HEK293T (cell line): Measurements from ENCODE around the gene VPS16.

Source experiments
- CTCF ChIA-PET: fragments of 350-600 bp; formaldehyde crosslinking; extraction: SDS; loops from one replicate; lab custom pipeline; 2021; ENCODE audit warnings: antibody characterized with exemption, inconsistent platforms; lab: Yijun Ruan, JAX
- POLR2A ChIA-PET: fragments of 350-600 bp; formaldehyde crosslinking; extraction: SDS; loops from one replicate; lab custom pipeline; 2020; ENCODE audit warnings: antibody characterized with exemption, inconsistent platforms; lab: Yijun Ruan, JAX
- DNase-seq: peaks from one replicate; pipeline ENCODE4 v3.0.0; 2012; ENCODE audit warnings: mixed read lengths; ENCODE audit errors: extremely low spot score
- ARNT ChIP-seq: fragments of 450-650 bp; IDR thresholded peaks from 2 replicates; pipeline ENCODE4 v1.6.1; 2017; ENCODE audit warnings: mild to moderate bottlenecking
- BHLHE40 ChIP-seq: fragments of 450-650 bp; IDR thresholded peaks from 2 replicates; pipeline ENCODE4 v1.6.1; 2016; ENCODE audit warnings: mild to moderate bottlenecking, moderate library complexity, borderline replicate concordance
- CTBP1 ChIP-seq: fragments of 450-650 bp; IDR thresholded peaks from 2 replicates; pipeline ENCODE4 v1.6.1; 2016; ENCODE audit warnings: borderline replicate concordance
- ELF4 ChIP-seq: fragments of 450-650 bp; IDR thresholded peaks from 2 replicates; pipeline ENCODE4 v1.6.1; 2017; ENCODE audit warnings: antibody characterized with exemption
- FOXA1 ChIP-seq: fragments of 450-650 bp; IDR thresholded peaks from 2 replicates; pipeline ENCODE4 v1.6.1; 2016; ENCODE audit warnings: mild to moderate bottlenecking
- FOXK2 ChIP-seq: fragments of 450-650 bp; IDR thresholded peaks from 2 replicates; pipeline ENCODE4 v1.6.1; 2016; ENCODE audit warnings: mild to moderate bottlenecking
- FOXM1 ChIP-seq: fragments of 450-650 bp; IDR thresholded peaks from 2 replicates; pipeline ENCODE4 v1.6.1; 2017; ENCODE audit warnings: mild to moderate bottlenecking, borderline replicate concordance
- HDGF ChIP-seq: fragments of 450-650 bp; IDR thresholded peaks from 2 replicates; pipeline ENCODE4 v1.6.1; 2017; ENCODE audit warnings: antibody characterized with exemption, borderline replicate concordance
- L3MBTL2 ChIP-seq: fragments of 450-650 bp; conservative IDR thresholded peaks from 2 replicates; pipeline ENCODE4 v1.6.1; 2016; ENCODE audit warnings: mild to moderate bottlenecking
- LEF1 ChIP-seq: fragments of 450-650 bp; IDR thresholded peaks from 2 replicates; pipeline ENCODE4 v1.6.1; 2017; ENCODE audit warnings: mild to moderate bottlenecking, borderline replicate concordance
- NFRKB ChIP-seq: fragments of 450-650 bp; IDR thresholded peaks from 2 replicates; pipeline ENCODE4 v1.6.1; 2016; ENCODE audit warnings: mild to moderate bottlenecking, moderate library complexity
- SP1 ChIP-seq: fragments of 450-650 bp; IDR thresholded peaks from 2 replicates; pipeline ENCODE4 v1.6.1; 2017
- SUZ12 ChIP-seq: fragments of 450-650 bp; IDR thresholded peaks from 2 replicates; pipeline ENCODE4 v1.6.1; 2016; ENCODE audit warnings: mild to moderate bottlenecking
- TARDBP ChIP-seq: fragments of 450-650 bp; IDR thresholded peaks from 2 replicates; pipeline ENCODE4 v1.6.1; 2016
- ZNF384 ChIP-seq: fragments of 450-650 bp; IDR thresholded peaks from 2 replicates; pipeline ENCODE4 v1.6.1; 2016
- TF ChIP-seq, protein P1 (sequence below): fragments of 450-650 bp; IDR thresholded peaks from 2 replicates; pipeline ENCODE4 v1.6.1; 2016

Gene VPS16

DNA sequence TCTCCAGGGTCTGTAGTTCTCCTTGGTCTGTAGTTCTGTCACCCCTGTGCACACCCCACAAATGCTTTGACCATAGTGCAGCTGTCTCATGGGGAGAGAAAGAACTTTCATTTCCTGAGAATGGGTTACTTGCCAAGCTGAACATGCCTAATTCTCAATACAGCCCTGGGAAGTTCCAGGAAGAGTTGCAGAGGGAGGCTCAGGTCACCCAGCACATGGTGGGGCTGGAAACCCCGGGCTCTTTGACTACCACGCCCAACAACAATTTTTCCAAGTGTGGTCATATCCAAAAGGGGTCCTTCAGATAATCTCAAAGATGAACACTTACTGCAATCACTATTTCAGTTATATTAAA is 30.5 kb downstream of the VPS16 start:
- ChIA-PET POLR2A (interaction anchor here (0.6 kb wide), 1 partner anchor 636 kb away, joined by 3 read pairs; no protein-coding TSS in a partner anchor), CTCF (no interaction called here)
- no peak for TF ChIP-seq FOXA1
- DNase-seq = no peak

DNA sequence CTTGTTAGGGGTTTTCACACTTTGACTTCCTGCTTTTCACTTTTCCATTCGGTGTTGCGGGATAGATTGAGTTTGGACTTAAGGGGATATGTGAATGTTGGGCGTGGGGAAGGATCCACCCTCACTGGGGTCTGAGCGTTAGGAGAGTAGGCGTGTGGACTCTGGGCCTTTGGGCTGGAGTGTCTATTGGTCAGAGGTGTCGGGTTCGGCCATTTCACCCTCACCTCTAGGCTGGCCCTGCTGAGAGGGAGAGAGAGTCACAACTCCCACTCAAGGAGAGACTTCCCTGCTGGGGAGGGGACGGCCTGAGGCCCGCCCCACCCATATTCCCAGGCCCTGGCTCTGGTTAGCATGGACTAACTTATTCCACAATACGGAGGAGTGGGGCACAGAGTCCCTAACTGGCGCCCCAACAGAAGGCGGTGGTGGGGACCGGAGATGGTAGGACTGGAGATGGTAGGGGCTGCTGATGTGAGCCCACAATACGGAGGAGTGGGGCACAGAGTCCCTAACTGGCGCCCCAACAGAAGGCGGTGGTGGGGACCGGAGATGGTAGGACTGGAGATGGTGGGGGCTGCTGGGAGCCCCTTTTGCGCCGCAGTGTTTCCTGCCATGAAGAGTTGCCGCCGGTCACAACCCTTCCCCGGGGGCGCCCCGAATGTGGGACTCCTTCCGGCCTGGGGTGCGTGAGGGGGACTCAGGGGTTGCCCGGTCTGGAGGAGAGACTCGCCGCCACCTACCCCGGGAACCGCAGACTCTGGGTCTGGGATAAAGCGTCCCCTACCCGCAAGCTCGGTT is 31.3 kb downstream of the VPS16 start:
- POLR2A ChIA-PET = interaction anchor here (0.6 to 1.5 kb wide), 2 partner anchors 16 to 637 kb away, joined by 3 to 4 read pairs; no protein-coding TSS in a partner anchor
- no peak for DNase-seq
- TF ChIP-seq, protein P1, sequence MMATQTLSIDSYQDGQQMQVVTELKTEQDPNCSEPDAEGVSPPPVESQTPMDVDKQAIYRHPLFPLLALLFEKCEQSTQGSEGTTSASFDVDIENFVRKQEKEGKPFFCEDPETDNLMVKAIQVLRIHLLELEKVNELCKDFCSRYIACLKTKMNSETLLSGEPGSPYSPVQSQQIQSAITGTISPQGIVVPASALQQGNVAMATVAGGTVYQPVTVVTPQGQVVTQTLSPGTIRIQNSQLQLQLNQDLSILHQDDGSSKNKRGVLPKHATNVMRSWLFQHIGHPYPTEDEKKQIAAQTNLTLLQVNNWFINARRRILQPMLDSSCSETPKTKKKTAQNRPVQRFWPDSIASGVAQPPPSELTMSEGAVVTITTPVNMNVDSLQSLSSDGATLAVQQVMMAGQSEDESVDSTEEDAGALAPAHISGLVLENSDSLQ = no peak
- TF ChIP-seq ZNF384 = no peak
- TF ChIP-seq NFRKB = no peak
- no peak for TF ChIP-seq FOXA1
- no peak for TF ChIP-seq TARDBP
- no peak for TF ChIP-seq ELF4
- no peak for TF ChIP-seq BHLHE40
- no peak for TF ChIP-seq HDGF
- CTCF ChIA-PET = interaction anchor here (0.6 to 0.9 kb wide), 2 partner anchors 29 to 57 kb away, joined by 3 read pairs; partner anchors contain the start of gene C20orf141

DNA sequence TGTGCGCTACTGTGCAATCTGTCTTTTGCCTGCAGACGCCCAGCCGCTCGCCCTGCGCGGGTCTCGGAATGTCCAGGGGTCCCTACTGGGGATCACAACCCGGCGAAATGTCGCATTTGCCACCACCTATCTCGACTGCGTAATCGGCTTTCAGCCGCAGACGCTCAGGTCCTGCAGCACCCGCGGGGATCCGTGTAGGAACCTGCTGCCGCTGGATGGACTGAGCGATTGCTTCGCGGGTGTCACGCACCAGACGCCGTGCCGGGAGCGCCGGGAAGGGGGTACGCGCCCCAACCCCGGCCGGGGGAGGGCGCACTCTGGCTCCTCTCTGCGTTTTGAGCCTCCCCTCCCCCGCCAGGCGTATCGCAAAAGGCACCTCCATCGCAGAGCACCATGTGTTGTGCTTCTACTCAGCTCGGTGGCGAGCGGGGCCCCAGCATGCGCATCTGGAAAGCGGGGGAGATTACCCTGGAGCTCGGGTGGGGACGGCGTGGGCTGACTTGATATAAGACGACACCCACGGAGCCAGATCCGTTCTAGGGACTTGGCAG is 32.0 kb downstream of the VPS16 start:
- ChIA-PET CTCF (interaction anchor here (0.6 to 0.9 kb wide), 2 partner anchors 28 to 58 kb away, joined by 3 read pairs; partner anchors contain the start of gene C20orf141), POLR2A (interaction anchor here (1.0 to 1.5 kb wide), 5 partner anchors 14 to 220 kb away, joined by 3 to 4 read pairs (median 4); partner anchors contain the start of gene NOP56)
- TF ChIP-seq SP1 (no peak), L3MBTL2 (peak; percentile 79)
- peak; percentile 32 for DNase-seq

DNA sequence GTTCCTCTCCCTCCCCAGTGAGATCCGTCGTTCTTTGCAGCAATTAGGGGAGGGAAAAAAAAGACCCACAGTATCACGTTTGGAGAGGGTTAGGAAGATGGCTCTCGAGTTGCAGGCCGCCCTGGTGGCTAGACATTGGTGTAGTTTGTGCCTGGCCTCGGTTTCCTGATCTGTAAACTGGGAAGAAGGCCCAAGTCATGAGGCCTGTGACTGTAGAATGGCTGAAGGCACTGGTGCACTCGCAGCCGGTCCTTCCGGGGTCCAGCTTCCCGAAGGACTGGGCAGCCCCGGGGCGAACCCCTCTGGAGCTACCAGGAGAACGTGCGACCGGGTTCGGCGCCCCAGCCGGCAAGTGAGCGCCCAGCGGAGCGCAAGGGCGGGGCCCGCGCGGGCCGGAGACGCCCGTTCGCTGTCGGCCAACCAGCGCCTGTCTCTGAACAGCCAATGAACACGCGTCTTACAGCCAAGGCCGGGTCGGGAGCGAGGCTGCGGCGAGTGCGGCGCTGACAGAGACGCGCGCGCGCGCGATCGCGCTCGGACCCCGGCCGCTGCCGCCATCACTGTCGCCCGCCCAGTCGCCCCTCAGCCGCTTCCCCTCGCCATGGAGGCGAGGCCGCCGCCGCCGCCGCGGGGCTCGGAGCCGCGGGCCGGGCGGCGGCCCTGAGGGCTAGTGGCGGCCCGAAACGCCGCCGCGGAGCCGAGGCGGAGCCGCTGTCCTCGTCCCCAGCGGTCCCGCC is 32.6 kb downstream of the VPS16 start, which contains the start of gene PTPRA:
TSS of gene PTPRA (plus strand) at position 472 of the 737 bp plus-strand sequence. CDS start 90,797 bp downstream, outside the sequence.
- peak; percentile 95 for DNase-seq
- POLR2A ChIA-PET = interaction anchor here (1.0 to 1.5 kb wide), 5 partner anchors 14 to 221 kb away, joined by 3 to 4 read pairs (median 4); partner anchors contain the start of gene NOP56
- CTCF ChIA-PET = interaction anchor here (0.9 kb wide), 1 partner anchor 58 kb away, joined by 3 read pairs; the partner anchor contains the start of gene C20orf141
- TF ChIP-seq ELF4 (peak; percentile 70), SUZ12 (no peak), L3MBTL2 (peak; percentile 58; the same call in 1 of the 2 replicates)

DNA sequence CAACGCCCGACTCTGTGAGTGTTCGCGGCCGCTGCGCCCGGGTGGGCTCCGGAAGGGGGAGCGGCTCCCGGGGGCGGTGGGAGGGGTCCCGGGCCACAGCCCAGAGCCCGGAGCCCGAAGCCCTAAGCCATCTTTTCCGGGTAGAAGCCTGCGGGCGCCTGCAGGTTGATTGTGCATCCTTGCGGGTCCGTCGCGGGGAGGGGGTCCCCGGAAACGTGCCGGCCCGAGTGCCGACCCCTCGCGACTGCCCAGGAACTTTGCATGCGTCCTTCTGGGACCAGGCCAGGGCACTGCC is 33.1 kb downstream of the VPS16 start:
- no peak for TF ChIP-seq L3MBTL2
- TF ChIP-seq HDGF = no peak
- no peak for TF ChIP-seq SP1
- no peak for TF ChIP-seq FOXA1
- TF ChIP-seq FOXK2 = no peak
- TF ChIP-seq, protein P1 = no peak
- no peak for TF ChIP-seq NFRKB
- TF ChIP-seq TARDBP = no peak
- CTCF ChIA-PET = no interaction called here
- no peak for DNase-seq
- POLR2A ChIA-PET = interaction anchor here (1.0 to 1.5 kb wide), 5 partner anchors 15 to 221 kb away, joined by 3 to 4 read pairs (median 4); partner anchors contain the start of gene NOP56

DNA sequence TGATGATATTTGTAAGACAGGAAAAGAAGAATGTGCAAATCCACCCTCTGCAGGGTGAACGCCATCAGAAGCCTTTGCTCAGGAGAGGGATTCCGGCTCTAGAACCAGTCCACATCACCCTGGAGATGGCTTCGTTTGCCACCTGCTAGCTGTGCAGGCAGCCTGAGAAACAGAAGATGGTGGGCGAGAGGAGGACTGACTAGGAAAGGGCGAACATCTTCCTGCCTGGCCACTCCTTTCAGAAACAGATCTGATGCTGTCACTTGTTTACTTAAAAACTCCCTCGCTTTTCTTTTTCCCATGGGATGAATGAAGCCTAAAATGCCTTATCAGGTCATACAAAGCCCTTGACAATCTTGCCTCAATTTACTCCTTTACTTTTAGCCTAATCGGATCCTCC is 33.9 kb downstream of the VPS16 start:
- POLR2A ChIA-PET = no interaction called here
- DNase-seq = no peak
- TF ChIP-seq FOXA1 = no peak
- TF ChIP-seq FOXK2 = no peak
- no peak for TF ChIP-seq LEF1
- TF ChIP-seq, protein P1 = no peak
- TF ChIP-seq ELF4 = no peak
- no peak for TF ChIP-seq BHLHE40
- TF ChIP-seq ARNT = no peak
- TF ChIP-seq NFRKB = no peak
- no peak for TF ChIP-seq L3MBTL2
- no peak for TF ChIP-seq CTBP1
- no peak for TF ChIP-seq ZNF384
- no peak for TF ChIP-seq SP1
- no peak for TF ChIP-seq HDGF
- no peak for TF ChIP-seq TARDBP
- TF ChIP-seq FOXM1 = no peak
- no peak for TF ChIP-seq SUZ12
- CTCF ChIA-PET = no interaction called here
